Stimulated activated CD4-positive, alpha-beta T cell treated with anti-CD3 and anti-CD28 coated beads, TNF-alpha, amount 100 ng/mL, for 4 hours (primary cell): Measurements from ENCODE around the gene STAM.
"Not testable (repeated sequence)": the region's sequence is repeated elsewhere in the genome, so short reads cannot be mapped to it uniquely, and the experiment has no call there.

Experiments used
- DNase-seq, 3 experiments: peaks; one replicate each; pipeline ENCODE4 v3.0.0-alpha.2; 2020; ENCODE audit warnings: low read depth in 3 of 3

STAM gene

DNA sequence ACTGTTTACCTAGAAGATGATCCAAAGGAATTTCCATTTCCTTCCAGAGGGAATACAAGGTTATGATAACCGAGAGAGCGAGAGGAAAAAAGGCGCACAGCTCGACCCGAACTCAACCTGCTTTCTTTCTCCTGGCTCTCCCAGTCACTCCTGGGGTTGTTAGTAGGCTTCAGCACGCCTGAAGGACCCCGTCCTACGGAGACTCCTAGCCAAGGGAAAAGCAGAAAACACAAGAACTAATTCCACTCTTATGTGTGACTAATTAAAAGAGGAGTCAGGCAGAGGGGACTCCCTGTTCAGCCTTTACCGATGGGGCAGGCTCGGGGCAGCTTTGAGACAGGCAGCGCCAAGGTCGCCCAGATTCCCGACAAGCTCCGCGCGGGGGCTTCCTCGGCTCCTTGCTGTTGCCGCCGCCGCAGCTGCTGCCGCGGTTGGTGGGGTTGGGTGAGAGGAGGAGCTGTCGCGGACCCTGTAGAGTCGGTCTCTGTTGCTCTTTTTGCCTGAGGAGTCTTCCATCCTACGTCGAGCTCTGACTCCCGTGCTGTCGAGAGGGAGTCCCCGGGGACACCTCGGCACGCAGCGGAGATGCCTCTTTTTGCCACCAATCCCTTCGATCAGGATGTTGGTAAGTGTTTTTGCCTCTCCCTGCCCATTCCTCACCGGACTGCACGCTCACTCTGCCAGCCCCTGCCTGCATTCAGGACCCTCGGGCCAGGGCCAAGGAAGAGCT is at the start of gene STAM:
STAM (plus strand) TSS at position 397 of the 730 bp plus-strand sequence; CDS start at position 586, 189 bp downstream.
- DNase-seq, result peak; percentile 84 to 88 (median 85)

DNA sequence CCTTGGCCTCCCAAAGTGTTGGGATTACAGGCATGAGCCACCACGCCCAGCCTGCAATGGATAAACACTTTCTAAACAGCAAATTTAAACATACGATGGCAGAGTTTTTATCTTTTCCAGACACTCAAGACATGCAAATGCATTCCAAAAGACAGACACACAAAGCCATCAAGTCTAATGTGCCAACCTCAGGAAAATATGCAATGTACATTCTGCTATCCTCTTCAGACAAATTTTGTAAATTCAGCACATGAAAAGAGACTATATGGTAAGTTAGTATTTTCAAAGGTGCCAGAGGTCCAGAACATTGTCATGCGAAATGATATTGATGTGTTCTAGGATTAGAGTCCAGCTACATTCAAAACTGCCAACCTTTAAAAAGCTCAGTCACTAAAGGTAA is 46.6 kb upstream of the STAM start:
- no peak for DNase-seq

DNA sequence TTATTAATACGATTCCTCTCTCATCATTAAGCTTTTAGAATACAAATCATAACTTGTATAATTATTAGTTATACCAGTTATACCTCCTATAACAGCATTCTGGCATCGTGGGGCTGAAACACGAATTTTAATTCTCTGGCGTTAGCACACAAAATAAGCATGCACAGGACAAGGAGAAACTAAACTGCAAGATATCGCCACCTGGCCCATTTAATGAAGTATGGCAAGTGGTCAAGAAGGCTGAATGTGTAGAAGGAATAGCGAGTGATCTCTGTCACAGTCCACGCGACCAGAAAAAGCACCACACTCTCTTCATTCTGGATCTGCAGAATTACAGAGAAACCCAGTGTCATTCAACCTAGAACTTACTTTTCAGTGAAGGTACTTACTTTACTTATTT is 44.9 kb upstream of the STAM start:
- DNase-seq, result no peak

DNA sequence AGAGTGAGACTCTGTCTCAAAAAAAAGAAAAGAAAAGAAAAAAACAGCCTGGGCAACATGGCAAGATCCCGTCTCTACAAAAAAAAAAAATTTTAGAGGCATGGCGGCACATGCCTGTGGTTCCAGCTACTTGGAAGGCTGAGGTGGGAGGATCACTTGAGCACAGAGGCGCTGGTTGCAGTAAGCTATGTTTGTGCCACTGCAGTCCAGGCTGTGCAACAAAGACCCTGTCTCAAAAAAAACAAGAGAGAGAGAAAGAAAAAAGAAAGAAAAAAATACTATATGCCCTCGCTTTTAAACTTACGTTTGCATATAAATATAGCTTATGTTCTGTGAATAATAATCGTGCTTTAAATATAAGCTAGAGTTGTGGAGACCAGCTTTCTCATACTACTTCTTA is 38.0 kb upstream of the STAM start:
- no peak for DNase-seq

DNA sequence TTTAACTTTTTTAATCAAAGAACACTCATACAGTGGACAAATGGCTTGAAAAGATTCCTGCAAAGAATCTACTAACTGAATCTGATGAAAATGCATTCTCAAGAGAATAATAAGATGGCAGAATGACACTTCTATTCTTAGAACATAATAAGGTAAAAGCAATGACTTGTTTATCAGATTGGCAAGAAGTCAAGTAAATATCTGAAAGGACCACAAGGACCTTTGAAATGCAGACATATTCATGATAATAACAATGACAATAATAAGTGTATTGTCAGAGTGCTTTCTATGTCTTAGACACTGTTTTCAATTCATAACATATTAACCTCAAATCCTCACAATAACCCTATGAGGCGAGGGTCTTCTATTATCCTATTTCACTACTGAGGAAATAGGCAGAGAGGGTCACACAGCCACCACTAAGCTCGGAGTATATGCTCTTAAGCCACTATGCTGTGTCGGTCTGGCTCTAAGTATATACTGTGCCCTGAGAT is 37.4 kb upstream of the STAM start:
- DNase-seq, result no peak

DNA sequence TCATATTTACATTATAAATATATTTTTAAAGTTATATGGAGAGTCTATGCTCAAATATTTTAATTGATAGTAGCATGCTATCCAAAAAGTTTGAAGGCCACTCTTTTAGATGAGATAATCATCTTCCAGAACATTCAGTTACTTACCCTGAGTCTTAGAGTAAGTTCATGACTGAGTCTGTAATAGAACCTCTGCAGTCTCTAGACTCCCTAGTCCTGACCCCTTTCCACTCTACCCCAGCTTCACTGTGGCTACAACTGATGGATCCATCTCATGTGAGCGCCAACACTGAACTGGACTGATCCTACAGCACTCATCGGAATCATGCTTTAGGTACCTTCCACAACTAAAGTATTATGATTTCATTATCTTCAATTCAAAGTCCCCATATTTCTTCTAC is 36.9 kb upstream of the STAM start:
- no peak for DNase-seq

DNA sequence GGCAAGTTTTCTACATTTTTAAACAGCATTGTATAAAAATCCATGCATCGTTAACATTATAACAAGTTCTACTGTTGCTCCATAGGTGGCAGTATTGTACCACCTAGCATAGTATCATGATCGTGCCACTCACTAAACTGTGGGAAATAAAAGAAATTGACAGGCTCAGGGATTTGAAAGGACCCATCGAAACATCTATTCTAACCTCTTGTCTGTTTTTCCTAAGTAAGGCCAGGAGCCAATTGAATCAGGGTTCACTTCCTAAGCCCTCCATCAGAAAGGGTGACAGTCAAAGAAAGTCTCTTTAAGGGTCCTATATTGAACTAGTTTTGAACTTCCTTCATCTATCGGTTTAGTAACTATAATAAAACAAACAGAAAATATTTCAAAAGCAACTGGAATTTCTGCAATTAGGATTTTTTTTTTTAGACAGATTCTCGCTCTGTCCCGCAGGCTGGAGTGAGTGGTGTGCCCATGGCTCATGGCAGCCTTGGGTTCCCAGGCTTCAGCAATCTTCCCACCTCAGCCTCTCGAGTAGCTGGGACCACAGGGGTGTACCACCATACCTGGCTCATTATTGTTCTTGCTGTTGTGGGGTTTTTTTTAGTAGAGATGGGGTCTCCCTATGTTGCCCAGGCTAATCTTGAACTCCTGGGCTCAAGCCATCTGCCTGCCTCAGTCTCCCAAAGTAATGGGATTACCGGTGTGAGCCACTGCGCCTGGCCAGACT is 36.2 kb upstream of the STAM start:
- no peak for DNase-seq

DNA sequence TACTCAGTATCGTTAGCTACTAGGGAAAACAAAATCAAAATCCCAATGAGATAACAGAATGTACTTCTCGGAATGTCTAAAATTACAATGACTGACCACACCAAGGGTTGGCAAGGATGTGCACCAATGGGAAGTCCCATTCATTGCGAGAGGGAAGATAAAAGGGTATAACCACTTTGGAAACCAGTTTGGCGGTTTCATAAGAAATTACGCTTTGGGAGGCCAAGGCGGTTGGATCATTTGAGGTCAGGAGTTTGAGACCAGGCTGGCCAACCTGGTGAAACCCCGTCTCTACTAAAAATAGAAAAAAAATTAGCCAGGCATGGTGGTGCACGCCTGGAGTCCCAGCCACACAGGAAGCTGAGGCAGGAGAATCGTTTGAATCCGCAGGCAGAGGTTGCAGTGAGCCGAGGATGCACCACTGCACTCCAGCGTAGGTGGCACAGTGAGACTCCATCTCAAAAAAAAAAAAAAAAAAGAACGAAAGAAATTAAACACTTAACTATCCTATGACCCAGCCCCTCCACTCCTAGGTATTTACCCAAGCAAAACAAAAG is 34.4 kb upstream of the STAM start:
- no peak for DNase-seq

DNA sequence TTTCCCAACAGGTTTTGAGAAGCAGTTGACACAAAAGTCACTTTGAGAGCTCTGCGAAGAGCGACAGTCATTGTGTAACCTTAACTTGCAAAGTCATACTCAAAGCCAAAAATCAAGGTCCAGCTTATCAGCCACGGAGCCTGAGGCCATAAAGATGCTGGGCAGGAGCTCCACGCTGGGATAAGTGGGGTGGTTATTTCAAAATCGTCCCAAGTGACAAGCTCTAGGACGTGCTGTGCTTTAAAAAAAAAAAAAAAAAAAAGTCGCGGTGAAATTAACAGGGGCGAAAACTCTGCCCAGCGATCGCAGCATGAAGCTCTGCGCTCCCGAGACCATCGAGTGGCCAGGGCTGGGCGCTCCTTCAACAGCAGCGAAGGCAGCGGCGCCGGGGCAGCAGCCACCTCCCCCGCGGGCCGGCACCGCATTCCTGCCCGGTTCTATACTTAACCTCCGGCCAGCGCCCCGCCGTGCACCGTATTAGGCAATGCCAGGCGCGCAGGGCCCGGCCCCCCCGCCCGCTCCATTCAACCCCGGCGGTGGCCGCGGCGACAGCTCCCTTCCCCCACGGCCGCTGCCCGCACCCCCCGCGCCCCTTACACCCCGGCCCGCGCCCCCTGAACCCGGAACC is 27.4 kb upstream of the STAM start:
- DNase-seq, result peak in 2 of 3 experiments; percentile 1 to 19

DNA sequence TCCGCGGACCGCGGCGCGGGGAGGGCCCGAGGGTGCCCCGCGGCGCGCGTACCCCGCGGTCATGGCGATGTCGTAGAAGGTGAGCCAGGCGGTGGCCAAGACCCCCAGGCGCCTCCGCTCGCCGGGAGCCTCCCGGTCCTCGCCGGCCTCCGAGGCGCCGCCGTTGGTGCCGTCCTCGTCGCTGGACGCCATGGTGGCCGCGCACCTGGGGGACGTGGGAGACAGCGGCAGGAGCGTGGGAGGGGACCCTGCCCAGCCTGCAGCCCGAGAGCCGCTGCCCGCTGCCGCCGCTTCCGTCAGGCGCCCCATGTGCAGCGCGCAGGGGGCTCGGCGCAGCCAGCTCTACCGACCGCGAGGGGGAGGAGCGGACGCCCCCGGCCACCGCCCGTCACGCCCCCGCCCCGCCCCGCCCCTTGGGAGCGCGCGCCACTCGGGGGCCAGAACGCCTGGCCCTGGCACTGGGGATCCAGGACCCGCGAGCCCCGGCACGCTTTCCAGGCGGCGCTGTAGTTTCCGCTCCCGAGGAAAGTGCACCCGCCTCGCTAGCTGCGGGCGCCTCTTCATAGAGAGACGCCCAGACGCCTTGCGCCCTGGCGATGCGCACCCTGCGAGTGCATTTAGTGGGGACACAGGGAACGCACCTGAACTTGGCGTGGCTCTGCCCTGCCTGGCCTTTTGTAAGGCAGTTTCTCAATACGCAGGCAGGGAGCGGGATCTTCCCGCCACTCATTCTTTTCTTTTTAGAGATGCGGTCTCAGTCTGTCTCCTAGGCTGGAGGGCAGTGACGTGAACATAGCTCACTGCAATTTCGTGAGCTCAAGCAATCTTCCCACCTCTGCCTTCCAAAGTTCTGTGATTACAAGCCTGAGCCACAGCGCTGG is 26.7 kb upstream of the STAM start, which contains the start of gene HACD1:
HACD1 (minus strand) TSS at position 344 of the 881 bp plus-strand sequence; CDS start at position 309, 35 bp downstream.
- DNase-seq, result peak; percentile 14 to 41 (median 36)

DNA sequence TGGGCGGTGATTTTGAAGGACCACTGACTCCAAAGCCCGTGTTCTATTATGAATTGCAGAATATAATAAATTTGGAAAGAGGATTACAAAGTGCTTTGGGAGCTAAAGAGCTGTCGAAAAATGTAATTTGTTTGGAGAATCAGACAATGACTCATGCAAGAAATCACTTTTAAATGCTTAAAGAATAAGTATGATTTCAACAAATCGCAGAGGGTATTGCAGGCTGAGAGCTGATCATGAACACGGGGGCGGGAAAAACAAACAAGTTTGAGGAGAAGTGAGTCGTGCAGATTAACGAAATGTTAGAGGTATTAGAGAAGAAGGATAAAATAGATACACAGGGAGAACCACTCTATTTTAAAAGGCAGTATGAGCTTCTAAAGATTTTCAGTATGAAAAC is 21.9 kb upstream of the STAM start:
- no peak for DNase-seq

DNA sequence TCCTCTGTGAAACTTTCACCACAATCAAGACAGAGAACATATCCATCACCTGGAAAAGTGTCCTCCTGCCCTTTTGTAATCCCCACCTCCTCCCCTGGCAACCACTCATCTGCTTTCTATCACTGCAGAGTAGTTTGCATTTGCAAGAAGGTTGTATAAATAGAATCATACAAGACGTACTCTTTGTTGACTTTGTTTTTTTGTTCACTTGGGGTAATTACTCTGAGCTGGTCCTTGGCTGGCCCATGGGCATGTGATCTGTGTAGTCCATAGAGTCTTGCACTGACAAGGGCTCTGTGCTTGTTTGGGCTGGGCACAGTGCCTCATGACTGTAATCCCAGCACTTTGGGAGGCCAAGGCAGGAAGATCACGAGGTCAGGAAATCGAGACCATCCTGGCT is 19.0 kb upstream of the STAM start:
- DNase-seq, result no peak

DNA sequence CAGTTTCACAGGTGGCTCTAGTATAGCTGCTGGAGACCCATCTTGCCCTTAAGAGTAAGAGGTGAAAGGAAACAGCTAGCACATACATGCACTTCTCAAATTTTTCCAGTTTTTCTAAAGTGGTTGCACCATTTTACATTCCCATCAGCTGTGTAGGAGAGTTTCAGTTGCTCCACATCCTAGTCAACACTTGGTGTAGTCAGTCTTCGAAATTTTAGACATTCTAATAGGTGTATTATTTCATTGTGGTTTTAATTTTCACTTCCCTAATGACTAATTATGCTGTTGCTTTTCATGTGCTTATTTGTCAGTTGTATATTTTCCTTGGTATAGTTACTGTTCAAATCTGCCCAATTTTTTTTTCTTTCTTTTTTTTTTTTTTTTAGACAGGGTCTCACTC is 17.3 kb upstream of the STAM start:
- no peak for DNase-seq

DNA sequence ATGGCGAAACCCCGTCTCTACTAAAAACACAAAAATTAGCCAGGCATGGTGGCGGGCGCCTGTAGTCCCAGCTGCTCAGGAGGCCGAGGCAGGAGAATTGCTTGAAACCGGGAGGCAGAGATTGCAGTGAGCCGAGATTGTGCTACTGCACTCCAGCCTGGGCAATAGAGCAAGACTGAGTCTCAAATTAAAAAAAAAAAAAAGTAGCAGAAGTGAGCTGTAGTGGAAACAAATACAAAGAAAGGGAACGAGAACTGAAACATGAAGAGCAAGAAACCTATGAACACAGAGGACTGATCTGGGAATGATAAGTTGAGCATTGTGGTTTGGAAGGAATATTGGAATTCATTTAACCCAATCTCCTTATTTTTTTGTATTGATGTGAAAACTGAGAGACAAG is 11.4 kb upstream of the STAM start:
- not testable (repeated sequence) for DNase-seq

DNA sequence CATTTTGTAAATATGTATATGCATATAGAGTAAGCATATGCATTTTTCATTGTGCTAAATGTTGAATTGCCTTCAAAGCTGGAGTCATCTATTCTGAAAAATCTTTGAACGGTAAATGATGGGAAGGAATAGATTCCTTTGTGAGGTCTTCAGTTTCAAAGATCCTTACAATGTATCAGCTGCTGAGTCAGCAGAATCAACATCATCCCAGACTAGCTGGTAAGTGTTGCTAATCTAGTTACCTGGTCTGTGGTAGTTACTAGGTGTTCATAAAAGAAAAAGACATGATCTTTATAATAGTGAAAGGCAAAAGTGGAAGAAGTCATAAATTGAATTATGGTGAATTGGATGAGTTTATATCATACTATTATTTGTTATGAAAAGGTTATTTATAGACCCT is 10.6 kb upstream of the STAM start:
- no peak for DNase-seq

DNA sequence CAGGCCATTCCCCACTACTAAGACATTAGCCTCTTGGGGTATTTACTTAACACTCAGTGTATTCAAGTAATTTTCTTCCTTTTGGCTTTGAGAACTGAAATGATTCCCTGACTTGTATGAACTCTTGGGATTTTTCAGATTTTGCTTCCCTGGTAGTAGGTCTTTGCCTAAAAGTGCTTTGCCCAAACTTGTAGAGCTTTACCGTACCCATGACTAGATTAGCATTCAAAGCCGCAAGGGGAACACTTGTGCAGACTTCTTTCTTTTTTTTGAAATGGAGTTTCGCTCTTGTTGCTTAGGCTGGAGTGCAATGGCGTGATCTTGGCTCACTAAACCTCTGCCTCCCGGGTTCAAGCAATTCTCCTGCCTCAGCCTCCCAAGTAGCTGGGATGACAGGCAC is 6.1 kb upstream of the STAM start:
- DNase-seq, result no peak

DNA sequence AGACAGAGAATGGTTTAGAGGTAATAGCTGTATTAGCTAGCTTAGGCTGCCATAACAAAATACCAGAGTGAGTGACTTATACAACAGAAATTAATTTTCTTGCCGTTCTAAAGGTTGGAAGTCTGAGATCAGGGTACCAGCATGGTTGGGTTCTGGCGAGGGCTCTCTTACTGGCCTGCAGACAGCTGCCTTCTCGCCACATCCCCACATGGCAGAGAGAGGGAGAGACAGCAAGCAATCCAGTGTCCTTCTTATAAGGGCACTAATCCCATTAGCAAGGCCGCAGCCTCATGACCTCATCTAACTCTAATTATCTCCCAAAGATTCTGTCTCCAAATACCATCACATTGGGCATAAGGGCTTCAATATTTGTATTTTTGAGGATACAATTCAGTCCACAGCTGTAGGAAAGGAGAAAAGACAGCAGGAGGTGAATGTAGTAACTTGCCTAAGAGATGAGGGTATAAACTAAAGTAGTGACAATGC is 3.6 kb upstream of the STAM start:
- no peak for DNase-seq

DNA sequence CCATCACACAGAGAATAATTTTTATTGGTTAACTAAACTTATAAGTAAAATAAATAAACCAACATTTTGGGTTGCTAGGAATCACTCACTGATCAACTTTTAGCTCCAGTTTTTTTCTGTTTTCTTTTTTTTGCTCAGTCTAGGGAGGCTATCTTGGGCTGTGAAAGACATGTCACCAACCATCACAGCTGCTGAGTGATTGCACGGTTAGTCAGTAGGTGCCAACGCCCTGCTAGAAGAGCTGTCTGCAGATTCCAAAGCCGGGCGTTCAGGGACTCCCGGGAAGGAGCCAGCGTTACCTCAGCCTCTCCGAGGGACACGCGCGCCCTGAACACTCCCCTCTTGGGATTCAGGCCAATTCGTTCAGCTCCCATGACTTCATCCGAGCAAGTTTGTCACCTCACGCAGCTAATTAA is 604 bp upstream of the STAM start:
- no peak for DNase-seq

DNA sequence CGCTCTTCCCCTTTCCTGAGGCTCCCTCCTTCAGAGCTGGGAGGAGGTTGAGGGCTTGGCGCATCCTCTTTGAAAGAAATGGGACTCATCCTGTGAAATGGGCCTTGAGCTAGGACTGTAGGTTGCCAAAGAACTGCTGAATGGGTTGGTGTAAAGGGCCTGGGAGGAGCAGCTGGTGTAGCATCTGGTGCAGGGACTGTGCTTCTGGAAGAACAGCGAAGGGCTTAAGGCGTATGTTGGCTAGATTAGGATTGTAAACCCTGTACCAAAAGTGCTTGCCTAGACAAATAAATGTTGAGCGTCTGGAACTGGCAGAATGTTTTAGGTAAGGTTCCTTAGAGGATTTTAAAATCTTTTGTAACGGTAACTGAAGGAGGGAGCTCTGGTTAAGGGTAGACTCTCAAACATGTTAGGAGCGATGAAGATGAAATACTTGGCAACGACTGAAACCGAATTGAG is 563 bp downstream of the STAM start:
- DNase-seq, result no peak

DNA sequence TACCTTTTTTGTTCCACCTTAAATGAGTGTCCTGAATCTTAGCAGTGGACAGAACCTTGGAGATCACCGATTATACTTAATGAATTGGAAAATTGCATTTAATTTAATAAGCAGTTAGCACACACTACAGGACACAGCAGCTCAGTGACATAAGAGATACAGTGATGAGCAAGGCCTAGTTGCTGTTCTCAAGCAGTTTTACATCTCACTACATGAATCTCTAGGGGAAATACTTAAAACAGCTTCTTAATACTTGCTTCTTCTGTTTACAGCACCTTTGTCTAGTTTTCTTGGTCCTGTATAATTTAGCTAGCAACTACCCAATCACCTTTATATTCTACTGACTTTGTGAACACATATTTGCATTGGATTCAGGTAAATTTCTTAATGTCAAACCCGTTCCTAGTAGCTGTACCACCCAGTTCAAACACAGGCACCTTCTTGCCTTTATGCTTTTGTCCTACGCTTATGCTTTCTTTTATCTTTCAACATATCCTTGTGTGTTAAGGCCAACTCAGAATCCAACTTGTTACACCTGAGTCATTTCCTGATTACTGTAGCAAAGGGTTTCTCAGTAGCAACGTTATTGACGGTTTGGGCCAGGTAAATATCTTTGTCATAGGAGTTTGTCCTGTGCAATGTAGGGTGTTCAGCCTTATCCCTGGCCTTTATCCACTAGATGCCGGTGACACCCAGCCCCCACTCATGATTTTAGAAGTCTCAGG is 1.8 kb downstream of the STAM start:
- DNase-seq, result no peak
